Spinal cord (tissue), 10 donors: ENCODE measurements around the gene CDKN1B. TPM values are rescaled to one million over a fixed set of nuclear protein-coding genes. Genes with fewer than 3 reads are reported as not detected.

Source experiments
- DNase-seq, 6 donors: peaks; one replicate each; pipeline versions ENCODE4 v3.0.0 to v3.0.0-alpha.2; 2013 to 2015; ENCODE audit warnings: low spot score in 6 of 6, low read depth in 4 of 6
- H3K27ac ChIP-seq: one replicate; pipeline ENCODE4 v1.5.1; 2013; ENCODE audit warnings: low read depth, low read length, control low read depth
- H3K27me3 ChIP-seq: one replicate; pipeline ENCODE4 v1.6.1; 2013; ENCODE audit warnings: low read length; ENCODE audit not compliant: control insufficient read depth, insufficient read depth
- H3K36me3 ChIP-seq: one replicate; pipeline ENCODE4 v1.6.1; 2013; ENCODE audit warnings: low read length; ENCODE audit not compliant: control insufficient read depth, insufficient read depth
- H3K4me1 ChIP-seq: one replicate; pipeline ENCODE4 v1.6.1; 2013; ENCODE audit warnings: low read length; ENCODE audit not compliant: control insufficient read depth, insufficient read depth
- H3K4me3 ChIP-seq: one replicate; pipeline ENCODE4 v1.5.1; 2013; ENCODE audit warnings: low read depth, low read length, control low read depth
- H3K9me3 ChIP-seq: one replicate; pipeline ENCODE4 v1.6.1; 2013; ENCODE audit warnings: low read length; ENCODE audit not compliant: control insufficient read depth, insufficient read depth
- WGBS: methylation state at CpG from one replicate; pipeline ENCODE4 v1.1.5; 2013; ENCODE audit warnings: missing lambda C conversion rate; ENCODE audit not compliant: insufficient coverage; 5-methylcytosine and 5-hydroxymethylcytosine counted together
- polyA plus RNA-seq, 2 donors: library from polyadenylated mRNA; unstranded; fragments of 120-200 nt; gene quantifications; one replicate each; pipeline ENCODE4 v1.2.1, GENCODE V29; 2013; ENCODE audit not compliant: insufficient read length in 2 of 2
- total RNA-seq, 2 donors: library from RNA; depleted of rRNA in 1 of 2; stranded (reverse); fragments of 120-200 nt in 1 of 2; fragments of >200 nt in 1 of 2; gene quantifications; one replicate each; pipeline versions ENCODE4 v1.2.3 to v1.2.4, GENCODE V29; 2013 to 2014
- donor health status: healthy.

Gene CDKN1B
- total and polyA plus RNA-seq, 4 donors: 63.2 to 90.6 (median 88.1) TPM

DNA sequence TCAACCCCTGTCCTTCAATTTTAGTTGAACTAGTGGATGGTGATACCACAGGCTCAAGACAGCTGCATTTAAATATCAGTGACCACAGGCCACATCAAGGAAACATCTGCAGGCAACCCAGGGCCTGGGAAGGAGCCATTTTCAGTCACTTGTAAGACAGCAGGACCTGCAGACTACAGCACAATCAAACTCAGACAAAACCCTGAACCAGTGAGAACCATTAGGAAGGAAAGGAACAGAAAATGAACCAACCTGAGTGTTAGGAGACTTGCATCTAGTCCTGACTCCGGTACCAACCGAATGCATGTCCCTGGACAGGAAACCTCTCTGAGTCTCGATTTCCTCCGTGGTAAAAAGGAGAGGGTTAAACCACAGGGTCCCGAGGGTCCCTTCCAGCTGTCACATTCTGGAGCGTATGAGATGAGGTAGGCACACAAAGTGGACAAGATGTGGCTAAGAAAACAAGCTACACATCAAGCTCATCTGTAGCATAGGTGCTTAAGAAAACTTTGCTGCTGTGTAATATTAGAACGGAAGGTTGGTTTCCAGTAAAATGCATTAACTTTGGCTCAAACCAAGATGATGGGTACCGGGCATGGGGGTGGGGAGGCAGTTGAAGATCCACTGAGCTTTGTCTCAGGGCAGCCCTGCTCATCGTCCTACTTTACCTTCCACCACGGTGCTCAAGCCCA is 1.6 kb upstream of the CDKN1B start:
- peaks cover 19% of the 10 kb centered on the region for H3K4me1 ChIP-seq
- H3K36me3 ChIP-seq: peaks cover 3% of the 10 kb centered on the region
- WGBS: 25% methylated on average over 8 of the region's 10 CpGs
- no peaks in the 10 kb centered on the region for H3K9me3 ChIP-seq
- no peak for DNase-seq
- peak overlapping the region; percentile 100 for H3K27ac ChIP-seq
- H3K27me3 ChIP-seq: no peaks in the 10 kb centered on the region
- H3K4me3 ChIP-seq: peak overlapping the region; percentile 100

DNA sequence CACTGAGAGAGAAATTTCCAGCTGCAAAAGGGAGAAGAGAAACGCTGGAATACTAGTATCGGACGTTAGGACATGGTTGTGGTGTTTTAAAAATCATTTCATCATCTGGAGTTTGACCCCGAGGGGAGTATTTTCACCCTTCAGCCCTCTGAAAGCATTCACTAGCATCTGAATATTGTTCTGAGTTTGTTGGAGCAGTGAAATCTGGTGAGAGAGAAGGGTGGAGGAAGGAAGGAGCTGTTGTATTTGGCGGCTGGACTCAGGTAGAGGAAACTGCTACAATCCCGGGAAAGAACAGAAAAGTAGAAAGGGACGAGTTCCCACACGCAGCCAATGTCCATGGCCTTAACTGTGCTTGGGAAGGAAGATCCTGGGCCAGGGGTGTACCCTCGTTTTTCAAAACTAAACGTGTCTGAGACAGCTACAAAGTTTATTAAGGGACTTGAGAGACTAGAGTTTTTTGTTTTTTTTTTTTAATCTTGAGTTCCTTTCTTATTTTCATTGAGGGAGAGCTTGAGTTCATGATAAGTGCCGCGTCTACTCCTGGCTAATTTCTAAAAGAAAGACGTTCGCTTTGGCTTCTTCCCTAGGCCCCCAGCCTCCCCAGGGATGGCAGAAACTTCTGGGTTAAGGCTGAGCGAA is 896 bp upstream of the CDKN1B start:
- Histone ChIP-seq H3K27ac (peak overlapping the region; percentile 100), H3K27me3 (no peaks in the 10 kb centered on the region), H3K4me3 (peak overlapping the region; percentile 100), H3K4me1 (peaks cover 19% of the 10 kb centered on the region), H3K9me3 (no peaks in the 10 kb centered on the region), H3K36me3 (peaks cover 3% of the 10 kb centered on the region)
- DNase-seq: peak in 2 of 6 donors; percentile 46 to 69
- WGBS: 9% methylated on average over 11 of the region's 15 CpGs

DNA sequence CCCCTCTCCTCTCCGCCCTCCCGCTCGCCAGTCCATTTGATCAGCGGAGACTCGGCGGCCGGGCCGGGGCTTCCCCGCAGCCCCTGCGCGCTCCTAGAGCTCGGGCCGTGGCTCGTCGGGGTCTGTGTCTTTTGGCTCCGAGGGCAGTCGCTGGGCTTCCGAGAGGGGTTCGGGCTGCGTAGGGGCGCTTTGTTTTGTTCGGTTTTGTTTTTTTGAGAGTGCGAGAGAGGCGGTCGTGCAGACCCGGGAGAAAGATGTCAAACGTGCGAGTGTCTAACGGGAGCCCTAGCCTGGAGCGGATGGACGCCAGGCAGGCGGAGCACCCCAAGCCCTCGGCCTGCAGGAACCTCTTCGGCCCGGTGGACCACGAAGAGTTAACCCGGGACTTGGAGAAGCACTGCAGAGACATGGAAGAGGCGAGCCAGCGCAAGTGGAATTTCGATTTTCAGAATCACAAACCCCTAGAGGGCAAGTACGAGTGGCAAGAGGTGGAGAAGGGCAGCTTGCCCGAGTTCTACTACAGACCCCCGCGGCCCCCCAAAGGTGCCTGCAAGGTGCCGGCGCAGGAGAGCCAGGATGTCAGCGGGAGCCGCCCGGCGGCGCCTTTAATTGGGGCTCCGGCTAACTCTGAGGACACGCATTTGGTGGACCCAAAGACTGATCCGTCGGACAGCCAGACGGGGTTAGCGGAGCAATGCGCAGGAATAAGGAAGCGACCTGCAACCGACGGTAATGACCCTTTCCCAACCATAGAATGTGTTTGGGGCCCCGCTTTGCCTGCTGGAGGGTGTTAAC is 615 bp downstream of the CDKN1B start:
- Histone ChIP-seq H3K36me3 (peaks cover 3% of the 10 kb centered on the region), H3K27me3 (no peaks in the 10 kb centered on the region), H3K4me1 (peaks cover 19% of the 10 kb centered on the region), H3K4me3 (peak overlapping the region; percentile 100), H3K27ac (peak overlapping the region; percentile 100), H3K9me3 (no peaks in the 10 kb centered on the region)
- whole genome bisulfite sequencing: 0% methylated on average over 62 of the region's 62 CpGs
- DNase-seq: peak in 2 of 6 donors; percentile 62 to 66

DNA sequence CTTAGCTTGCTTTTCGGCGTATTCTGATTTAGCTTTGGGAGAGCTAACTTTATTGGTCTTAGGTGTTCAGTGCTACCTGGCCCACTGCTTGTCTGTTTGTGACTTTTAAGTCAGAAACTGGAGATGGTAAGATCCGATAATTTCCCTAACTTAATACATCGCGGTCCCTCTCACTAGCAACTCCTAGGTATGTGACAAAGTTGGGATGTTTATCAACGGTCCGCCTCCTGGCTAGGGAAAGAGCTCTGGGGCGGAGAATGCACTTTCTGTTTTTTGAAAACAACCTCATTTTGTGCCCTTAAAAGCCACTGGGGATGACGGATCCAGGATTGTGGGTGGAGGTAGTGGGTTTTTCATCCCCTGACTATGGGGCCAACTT is 1.2 kb downstream of the CDKN1B start:
- no peaks in the 10 kb centered on the region for H3K27me3 ChIP-seq
- H3K36me3 ChIP-seq: peaks cover 3% of the 10 kb centered on the region
- H3K4me1 ChIP-seq: peaks cover 17% of the 10 kb centered on the region
- WGBS: 0% methylated on average over 5 of the region's 9 CpGs
- H3K27ac ChIP-seq: peak overlapping the region; percentile 100
- peak overlapping the region; percentile 100 for H3K4me3 ChIP-seq
- H3K9me3 ChIP-seq: no peaks in the 10 kb centered on the region
- no peak for DNase-seq

DNA sequence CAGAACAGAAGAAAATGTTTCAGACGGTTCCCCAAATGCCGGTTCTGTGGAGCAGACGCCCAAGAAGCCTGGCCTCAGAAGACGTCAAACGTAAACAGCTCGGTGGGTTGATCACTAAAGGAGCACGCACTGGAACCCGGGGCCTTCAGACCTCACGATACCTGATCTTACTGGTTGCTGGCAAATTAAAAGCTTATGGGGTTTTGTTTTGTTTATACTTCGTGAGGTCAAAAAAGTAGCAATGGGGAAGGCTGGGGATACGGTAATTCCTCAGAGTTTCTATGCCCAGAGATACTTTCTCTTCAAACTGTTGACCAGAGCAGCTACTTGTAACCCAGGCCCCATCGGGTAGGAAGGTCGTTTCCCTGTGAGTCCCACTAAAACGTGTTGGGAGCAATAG is 1.7 kb downstream of the CDKN1B start:
- peak overlapping the region; percentile 100 for H3K27ac ChIP-seq
- no peaks in the 10 kb centered on the region for H3K27me3 ChIP-seq
- H3K9me3 ChIP-seq: no peaks in the 10 kb centered on the region
- WGBS: 4% methylated on average over 12 of the region's 14 CpGs
- H3K4me3 ChIP-seq: peak overlapping the region; percentile 100
- peak in 1 of 6 donors; percentile 41 for DNase-seq
- peaks cover 3% of the 10 kb centered on the region for H3K36me3 ChIP-seq
- H3K4me1 ChIP-seq: peaks cover 15% of the 10 kb centered on the region

DNA sequence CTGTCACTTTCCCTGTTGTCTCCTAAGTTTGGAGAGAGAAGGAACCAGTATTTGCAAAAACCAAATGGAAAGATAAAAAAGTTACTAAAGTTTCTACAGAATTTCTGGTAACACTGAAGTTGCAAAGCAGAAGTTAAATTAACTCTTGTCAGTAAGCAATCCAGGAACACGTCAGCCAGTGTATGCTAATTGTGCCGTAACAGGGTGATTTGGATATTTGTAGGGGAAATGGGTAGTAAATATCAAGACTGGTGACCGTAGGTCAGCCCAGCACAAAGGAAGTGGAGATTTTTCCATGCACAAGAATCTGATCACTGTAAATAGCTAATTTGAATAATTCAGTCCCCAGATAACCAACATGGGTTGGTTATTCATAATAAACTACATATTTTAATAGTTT is 2.3 kb downstream of the CDKN1B start:
- peaks cover 14% of the 10 kb centered on the region for H3K4me1 ChIP-seq
- WGBS: 27% methylated on average over 2 of the region's 3 CpGs
- H3K27ac ChIP-seq: peak overlapping the region; percentile 100
- H3K27me3 ChIP-seq: no peaks in the 10 kb centered on the region
- no peak for DNase-seq
- H3K4me3 ChIP-seq: peak overlapping the region; percentile 100
- peaks cover 3% of the 10 kb centered on the region for H3K36me3 ChIP-seq
- no peaks in the 10 kb centered on the region for H3K9me3 ChIP-seq

DNA sequence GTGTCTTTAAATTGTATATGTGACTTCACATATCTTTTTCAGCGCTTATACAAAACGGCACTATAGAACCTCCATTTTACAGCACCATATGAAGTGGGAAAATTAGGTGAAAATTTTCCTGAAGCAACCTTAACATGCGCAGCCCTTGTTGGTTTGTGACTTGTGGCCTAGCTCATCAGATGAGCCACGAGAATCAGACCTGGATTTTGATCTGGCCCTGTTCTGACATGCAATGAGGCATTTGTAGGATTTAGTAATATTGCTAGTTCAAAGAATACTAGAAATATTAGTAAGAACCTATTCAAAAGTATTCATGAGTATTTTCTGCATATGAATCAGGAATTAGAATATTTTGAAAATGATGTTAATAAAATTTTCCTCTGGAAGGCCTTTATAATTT is 2.9 kb downstream of the CDKN1B start:
- H3K27me3 ChIP-seq: no peaks in the 10 kb centered on the region
- no CpG with 5 or more reads among the region's 4 CpGs for WGBS
- H3K4me1 ChIP-seq: peaks cover 17% of the 10 kb centered on the region
- H3K9me3 ChIP-seq: no peaks in the 10 kb centered on the region
- no peak overlapping the region for H3K27ac ChIP-seq
- H3K36me3 ChIP-seq: peaks cover 3% of the 10 kb centered on the region
- no peak for DNase-seq
- peak overlapping the region; percentile 100 for H3K4me3 ChIP-seq

DNA sequence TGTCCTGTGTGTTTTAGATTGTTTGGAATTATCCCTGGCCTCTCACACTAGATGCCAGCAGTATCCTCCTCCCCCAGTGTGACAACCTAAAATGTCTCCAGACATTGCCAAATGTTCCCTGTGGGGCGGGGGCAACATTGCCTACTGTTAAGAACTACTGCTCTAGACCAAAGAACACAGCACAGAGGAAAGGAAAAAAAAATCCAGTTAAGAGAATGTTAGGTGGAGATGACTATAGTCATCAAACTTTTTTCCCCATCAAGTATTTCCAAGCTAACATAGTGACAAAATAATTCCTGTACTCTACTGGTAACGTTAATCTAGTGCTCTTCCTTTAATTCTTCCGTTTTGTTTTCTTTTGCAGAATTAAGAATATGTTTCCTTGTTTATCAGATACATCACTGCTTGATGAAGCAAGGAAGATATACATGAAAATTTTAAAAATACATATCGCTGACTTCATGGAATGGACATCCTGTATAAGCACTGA is 3.5 kb downstream of the CDKN1B start:
- Histone ChIP-seq H3K4me1 (peaks cover 16% of the 10 kb centered on the region), H3K4me3 (no peak overlapping the region), H3K27me3 (no peaks in the 10 kb centered on the region), H3K36me3 (peaks cover 3% of the 10 kb centered on the region), H3K27ac (no peak overlapping the region), H3K9me3 (no peaks in the 10 kb centered on the region)
- WGBS: no CpG with 5 or more reads among the region's 4 CpGs
- no peak for DNase-seq

DNA sequence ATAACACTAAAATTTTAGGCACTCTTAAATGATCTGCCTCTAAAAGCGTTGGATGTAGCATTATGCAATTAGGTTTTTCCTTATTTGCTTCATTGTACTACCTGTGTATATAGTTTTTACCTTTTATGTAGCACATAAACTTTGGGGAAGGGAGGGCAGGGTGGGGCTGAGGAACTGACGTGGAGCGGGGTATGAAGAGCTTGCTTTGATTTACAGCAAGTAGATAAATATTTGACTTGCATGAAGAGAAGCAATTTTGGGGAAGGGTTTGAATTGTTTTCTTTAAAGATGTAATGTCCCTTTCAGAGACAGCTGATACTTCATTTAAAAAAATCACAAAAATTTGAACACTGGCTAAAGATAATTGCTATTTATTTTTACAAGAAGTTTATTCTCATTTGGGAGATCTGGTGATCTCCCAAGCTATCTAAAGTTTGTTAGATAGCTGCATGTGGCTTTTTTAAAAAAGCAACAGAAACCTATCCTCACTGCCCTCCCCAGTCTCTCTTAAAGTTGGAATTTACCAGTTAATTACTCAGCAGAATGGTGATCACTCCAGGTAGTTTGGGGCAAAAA is 4.1 kb downstream of the CDKN1B start:
- no peaks in the 10 kb centered on the region for H3K9me3 ChIP-seq
- no peaks in the 10 kb centered on the region for H3K27me3 ChIP-seq
- H3K4me1 ChIP-seq: peaks cover 15% of the 10 kb centered on the region
- no peak overlapping the region for H3K27ac ChIP-seq
- no peak for DNase-seq
- WGBS: 50% methylated on average over 2 of the region's 3 CpGs
- H3K4me3 ChIP-seq: no peak overlapping the region
- H3K36me3 ChIP-seq: peaks cover 3% of the 10 kb centered on the region
